Measurements from ENCODE around the gene GGA2. TPM values are rescaled to one million over a fixed set of nuclear protein-coding genes. Genes with fewer than 3 reads are reported as not detected.
A peak's percentile ranks its signal among the peaks of the same experiment; 100 is the strongest.

The GGA2 gene
- total RNA-seq, 1 experiment from 2014 or later = 142 TPM

GRCh38 chr16:23556881-23557778 lies 46.8 kb upstream of the GGA2 start, which contains the start of the genes EARS2 and UBFD1:
EARS2 (minus strand) TSS chr16:23557350; CDS start chr16:23557343, 7 bp downstream.
UBFD1 (plus strand) TSS chr16:23557727; CDS start chr16:23557743, 16 bp downstream.
- Histone ChIP-seq H3K27ac (ENCODE audit: low read depth, low read length, poor library complexity, severe bottlenecking) (peak within 1 kb of the TSS; percentile 95), H3K4me3 (ENCODE audit: low read depth, low read length, poor library complexity, severe bottlenecking) (peak within 1 kb of the TSS; percentile 74), H3K9me3 (ENCODE audit: low read depth, low read length, poor library complexity, severe bottlenecking) (no peaks in the 10 kb centered on the region), H3K36me3 (ENCODE audit: insufficient read depth, low read length, poor library complexity, severe bottlenecking) (peaks cover 46% of the 10 kb centered on the region), H3K27me3 (replicated peaks; ENCODE audit: insufficient read depth, low read depth, low read length, poor library complexity) (no peaks in the 10 kb centered on the region), H3K4me1 (ENCODE audit: insufficient read depth, low read length, poor library complexity, severe bottlenecking) (peaks cover 23% of the 10 kb centered on the region)
- intact Hi-C loops (cut with micrococcal nuclease; ENCODE audit: unreplicated experiment) = no loop called here
- ChIA-PET CTCF (interaction anchor here (0.6 to 1.0 kb wide), 3 partner anchors 168 to 479 kb away, joined by 3 read pairs; no protein-coding TSS in a partner anchor), POLR2A (ENCODE audit: low non-redundant PET) (interaction anchor here (0.6 kb wide), 1 partner anchor 40 kb away, joined by 6 read pairs; no protein-coding TSS in a partner anchor)
- TF ChIP-seq CTCF (conservative IDR thresholded peaks at IDR 0.05; ENCODE audit: low read depth, low read length) (peak; percentile 83), EZH2 (IDR thresholded peaks at IDR 0.05; ENCODE audit: borderline replicate concordance, low read depth, low read length, poor library complexity, severe bottlenecking) (no peak)
- TSS peak; percentile 62 for BruUV-seq (replicated peaks)
- peak; percentile 99 for DNase-seq (ENCODE audit: low spot score)

GRCh38 chr16:23554536-23554935 lies 44.2 kb upstream of the GGA2 start:
- ChIA-PET POLR2A (ENCODE audit: low non-redundant PET) (no interaction called here), CTCF (no interaction called here)
- H3K9me3 ChIP-seq (ENCODE audit: low read depth, low read length, poor library complexity, severe bottlenecking) = no peaks in the 10 kb centered on the region
- DNase-seq (ENCODE audit: low spot score) = peak; percentile 13
- no TSS peak for BruUV-seq (replicated peaks)
- H3K27me3 ChIP-seq (replicated peaks; ENCODE audit: insufficient read depth, low read depth, low read length, poor library complexity) = no peaks in the 10 kb centered on the region
- peaks cover 42% of the 10 kb centered on the region for H3K36me3 ChIP-seq (ENCODE audit: insufficient read depth, low read length, poor library complexity, severe bottlenecking)
- peaks cover 23% of the 10 kb centered on the region for H3K4me1 ChIP-seq (ENCODE audit: insufficient read depth, low read length, poor library complexity, severe bottlenecking)
- H3K4me3 ChIP-seq (ENCODE audit: low read depth, low read length, poor library complexity, severe bottlenecking) = no peak overlapping the region
- TF ChIP-seq CTCF (conservative IDR thresholded peaks at IDR 0.05; ENCODE audit: low read depth, low read length) (no peak), EZH2 (IDR thresholded peaks at IDR 0.05; ENCODE audit: borderline replicate concordance, low read depth, low read length, poor library complexity, severe bottlenecking) (no peak)
- no peak overlapping the region for H3K27ac ChIP-seq (ENCODE audit: low read depth, low read length, poor library complexity, severe bottlenecking)
- intact Hi-C loops (cut with micrococcal nuclease; ENCODE audit: unreplicated experiment) = no loop called here

- no peak for TF ChIP-seq CTCF (conservative IDR thresholded peaks at IDR 0.05; ENCODE audit: low read depth, low read length)
- TF ChIP-seq EZH2 (IDR thresholded peaks at IDR 0.05; ENCODE audit: borderline replicate concordance, low read depth, low read length, poor library complexity, severe bottlenecking) = no peak
- intact Hi-C loops (cut with micrococcal nuclease; ENCODE audit: unreplicated experiment) = no loop called here
- CTCF ChIA-PET = no interaction called here
- H3K36me3 ChIP-seq (ENCODE audit: insufficient read depth, low read length, poor library complexity, severe bottlenecking) = peaks cover 53% of the 10 kb centered on the region
- H3K9me3 ChIP-seq (ENCODE audit: low read depth, low read length, poor library complexity, severe bottlenecking) = no peaks in the 10 kb centered on the region
- H3K4me1 ChIP-seq (ENCODE audit: insufficient read depth, low read length, poor library complexity, severe bottlenecking) = peaks cover 15% of the 10 kb centered on the region
- no peak overlapping the region for H3K4me3 ChIP-seq (ENCODE audit: low read depth, low read length, poor library complexity, severe bottlenecking)
- DNase-seq (ENCODE audit: low spot score) = no peak
- no peak overlapping the region for H3K27ac ChIP-seq (ENCODE audit: low read depth, low read length, poor library complexity, severe bottlenecking)
- BruUV-seq (replicated peaks) = no TSS peak
- POLR2A ChIA-PET (ENCODE audit: low non-redundant PET) = no interaction called here
- no peaks in the 10 kb centered on the region for H3K27me3 ChIP-seq (replicated peaks; ENCODE audit: insufficient read depth, low read depth, low read length, poor library complexity)
Observed at GRCh38 chr16:23552161-23552560, 41.9 kb upstream of the GGA2 start.

Data from A673 (cell line).